K562 (cell line): Measurements from ENCODE around the gene C3orf52. TPM values are rescaled to one million over a fixed set of nuclear protein-coding genes. Genes with fewer than 3 reads are reported as not detected.

Source experiments
- ATAC-seq: fragments of 200-7000 bp; cut with Tn5 transposase; 3 replicates; pipeline ENCODE4 v1.9.1; 2020; ENCODE audit warnings: moderate library complexity
- BruUV-seq: library from RNA; stranded (reverse); fragments of 400-500 nt; replicated peaks from 2 replicates; lab custom pipeline; 2021; lab: Mats Ljungman, UMichigan
- CTCF ChIA-PET: fragments of 300-600 bp; formaldehyde crosslinking; extraction: SDS; loops from one replicate; lab custom pipeline; 2021; ENCODE audit warnings: low intra/inter-chr PET ratio; lab: Yijun Ruan, JAX
- POLR2A ChIA-PET: fragments of 300-600, 350-650 bp; sonication (Branson Sonifier 250); formaldehyde crosslinking; extraction: SDS; loops from one replicate; lab custom pipeline; 2021; ENCODE audit warnings: antibody characterized with exemption, inconsistent platforms; lab: Yijun Ruan, JAX
- DNase-seq, 4 experiments: peaks; one replicate each; pipeline versions ENCODE4 v3.0.0 to v3.0.0-alpha.2; 2011 to 2018; ENCODE audit warnings: low spot score in 3 of 4, mixed read lengths in 3 of 4; ENCODE audit errors: extremely low read depth in 1 of 4
- FAIRE-seq: peaks from 2 replicates; lab custom pipeline; 2011; peaks lifted over from hg19 to GRCh38; lab: Jason Lieb, UNC
- H2AFZ ChIP-seq: 2 replicates; pipeline ENCODE4 v1.6.0; 2011; ENCODE audit warnings: low read depth, low read length, control low read depth, inconsistent platforms
- H3K27ac ChIP-seq: fragments of 200-600 bp; 3 replicates; pipeline ENCODE4 v1.8.0; 2011; ENCODE audit warnings: low read depth, mild to moderate bottlenecking, control low read depth, inconsistent platforms, low read length, moderate library complexity, mixed read lengths; ENCODE audit errors: extremely low read depth
- H3K27me3 ChIP-seq, 2 experiments: fragments of 300-600 bp in 1 of 2; 2 replicates in 1 of 2; 3 replicates in 1 of 2; pipeline versions ENCODE4 v1.6.0 to v1.8.0; 2011; ENCODE audit warnings: inconsistent platforms in 2 of 2, low read length in 2 of 2, mild to moderate bottlenecking in 1 of 2, mixed read lengths in 1 of 2, moderate library complexity in 1 of 2; ENCODE audit not compliant: control insufficient read depth in 2 of 2, insufficient read depth in 2 of 2
- H3K36me3 ChIP-seq: fragments of 300-600 bp; 3 replicates; pipeline ENCODE4 v1.8.0; 2011; ENCODE audit warnings: mild to moderate bottlenecking, low read length, inconsistent platforms; ENCODE audit not compliant: control insufficient read depth, insufficient read depth
- H3K4me1 ChIP-seq, 2 experiments: fragments of 200-600 bp in 1 of 2; replicated peaks in 1 of 2; 2 replicates in 1 of 2; 3 replicates in 1 of 2; pipeline versions ENCODE4 v1.5.1 to v1.8.0; 2011; ENCODE audit warnings: inconsistent platforms in 2 of 2, low read length in 2 of 2, mild to moderate bottlenecking in 1 of 2, mixed read lengths in 1 of 2, moderate library complexity in 1 of 2; ENCODE audit not compliant: control insufficient read depth in 2 of 2, insufficient read depth in 2 of 2
- H3K4me2 ChIP-seq: 2 replicates; pipeline ENCODE4 v1.6.1; 2011; ENCODE audit warnings: low read length, control low read depth, inconsistent platforms, mixed read lengths; ENCODE audit not compliant: insufficient read depth
- H3K4me3 ChIP-seq: fragments of 200-600 bp; sonication (generic), shearing (Covaris generic); 2 replicates; pipeline ENCODE4 v1.5.1; 2016; ENCODE audit warnings: control low read depth, inconsistent platforms
- H3K79me2 ChIP-seq: fragments of 200-600 bp; 3 replicates; pipeline ENCODE4 v1.8.0; 2011; ENCODE audit warnings: low read length, inconsistent platforms; ENCODE audit not compliant: control insufficient read depth, insufficient read depth
- H3K9ac ChIP-seq, 2 experiments: 2 replicates each; pipeline versions ENCODE4 v1.6.0 to v1.6.1; 2011; ENCODE audit warnings: low read depth in 2 of 2, low read length in 2 of 2, control low read depth in 1 of 2, inconsistent platforms in 1 of 2, mild to moderate bottlenecking in 1 of 2, mixed read lengths in 1 of 2; ENCODE audit not compliant: insufficient read depth in 1 of 2
- H3K9me1 ChIP-seq: one replicate; pipeline ENCODE4 v1.6.0; 2011; ENCODE audit warnings: inconsistent platforms, mild to moderate bottlenecking, low read length, moderate library complexity; ENCODE audit not compliant: control insufficient read depth, insufficient read depth
- H3K9me3 ChIP-seq: replicated peaks from 2 replicates; pipeline ENCODE4 v1.5.1; 2011; ENCODE audit warnings: low read depth, low read length, inconsistent platforms; ENCODE audit not compliant: control insufficient read depth, insufficient read depth
- H4K20me1 ChIP-seq: replicated peaks from 2 replicates; pipeline ENCODE4 v1.6.1; 2011; ENCODE audit warnings: low read length, inconsistent platforms, mixed read lengths; ENCODE audit not compliant: control insufficient read depth, insufficient read depth
- HNRNPL ChIP-seq: fragments of 200-400 bp; formaldehyde crosslinking; IDR thresholded peaks from 2 replicates; pipeline ENCODE4 v1.6.1; 2017; ENCODE audit warnings: low read depth, mild to moderate bottlenecking, low read length
- SMAD4 ChIP-seq: fragments of 250-450 bp; sonication (Bioruptor Pico); conservative IDR thresholded peaks from 2 replicates; pipeline ENCODE4 v1.8.0; 2021; ENCODE audit warnings: inconsistent platforms, mild to moderate bottlenecking, moderate library complexity
- SPI1 ChIP-seq: IDR thresholded peaks from 2 replicates; pipeline ENCODE4 v1.6.1; 2011; ENCODE audit warnings: low read depth, low read length, control low read depth, borderline replicate concordance
- STAG1 ChIP-seq: sonication (generic); formaldehyde crosslinking; IDR thresholded peaks from 2 replicates; pipeline ENCODE4 v1.5.0; 2020; ENCODE audit warnings: missing genetic modification reagents, borderline replicate concordance
- XRCC4 ChIP-seq: IDR thresholded peaks from one replicate; pipeline ENCODE4 v1.6.1; 2011; ENCODE audit not compliant: insufficient read depth, insufficient read length; ENCODE audit errors: extremely low read depth
- in situ Hi-C: fragments of 300-500 bp; cut with MboI; formaldehyde crosslinking; loops from 4 replicates; pipeline ENCODE4 v1.15.0; 2018; ENCODE audit warnings: inconsistent platforms, mixed read lengths
- intact Hi-C: fragments of 100-400 bp; cut with micrococcal nuclease; formaldehyde crosslinking; loops from 2 replicates; pipeline ENCODE4 v1.14.2; 2022
- polyA plus RNA-seq, 8 experiments: library from polyadenylated mRNA; depleted of rRNA in 4 of 8; stranded (reverse) in 5 of 8; unstranded in 3 of 8; fragments of >200 nt; fragmentation: Nextera tagmentation in 2 of 8; fragmentation: Illumina TruSeq in 1 of 8; extraction: Ambion mirVana in 2 of 8; extraction: Trizol in 1 of 8; gene quantifications; 2 replicates each; pipeline versions ENCODE4 v1.2.1 to v1.2.3, GENCODE V29; 2011 to 2014; ENCODE audit warnings: inconsistent platforms in 1 of 8, missing spikeins in 1 of 8
- total RNA-seq, 7 experiments: library from RNA; depleted of rRNA in 6 of 7; stranded (reverse); fragments of >200 nt in 6 of 7; fragmentation: Illumina TruSeq in 2 of 7; extraction: Trizol in 2 of 7; gene quantifications; 2 replicates each; pipeline versions ENCODE4 v1.2.1 to v1.2.3, GENCODE V29; 2011 to 2021; ENCODE audit warnings: low replicate concordance in 1 of 7
- TF ChIP-seq, protein P1 (sequence below): sonication (generic); formaldehyde crosslinking; IDR thresholded peaks from 2 replicates; pipeline ENCODE4 v1.8.1; 2023; ENCODE audit warnings: mild to moderate bottlenecking, missing genetic modification reagents

The C3orf52 gene
- total and polyA plus RNA-seq, 9 of the 15 experiments (the other 6 are each of a cell fraction or from before 2014, with no cell fraction given) = 2.8 to 6.1 (median 3.8) TPM

- TF ChIP-seq SPI1 = no peak
- no peak for TF ChIP-seq SMAD4
- TF ChIP-seq, protein P1, sequence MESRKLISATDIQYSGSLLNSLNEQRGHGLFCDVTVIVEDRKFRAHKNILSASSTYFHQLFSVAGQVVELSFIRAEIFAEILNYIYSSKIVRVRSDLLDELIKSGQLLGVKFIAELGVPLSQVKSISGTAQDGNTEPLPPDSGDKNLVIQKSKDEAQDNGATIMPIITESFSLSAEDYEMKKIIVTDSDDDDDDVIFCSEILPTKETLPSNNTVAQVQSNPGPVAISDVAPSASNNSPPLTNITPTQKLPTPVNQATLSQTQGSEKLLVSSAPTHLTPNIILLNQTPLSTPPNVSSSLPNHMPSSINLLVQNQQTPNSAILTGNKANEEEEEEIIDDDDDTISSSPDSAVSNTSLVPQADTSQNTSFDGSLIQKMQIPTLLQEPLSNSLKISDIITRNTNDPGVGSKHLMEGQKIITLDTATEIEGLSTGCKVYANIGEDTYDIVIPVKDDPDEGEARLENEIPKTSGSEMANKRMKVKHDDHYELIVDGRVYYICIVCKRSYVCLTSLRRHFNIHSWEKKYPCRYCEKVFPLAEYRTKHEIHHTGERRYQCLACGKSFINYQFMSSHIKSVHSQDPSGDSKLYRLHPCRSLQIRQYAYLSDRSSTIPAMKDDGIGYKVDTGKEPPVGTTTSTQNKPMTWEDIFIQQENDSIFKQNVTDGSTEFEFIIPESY = no peak
- TF ChIP-seq HNRNPL = no peak
- no peak for TF ChIP-seq STAG1
- TF ChIP-seq XRCC4 = no peak
- POLR2A ChIA-PET = interaction anchor here (0.6 kb wide), 1 partner anchor 477 kb away, joined by 4 read pairs; no protein-coding TSS in a partner anchor
- no peak overlapping the region for H3K4me2 ChIP-seq
- no peaks in the 10 kb centered on the region for H3K9me3 ChIP-seq
- no peaks in the 10 kb centered on the region for H3K27me3 ChIP-seq
- ATAC-seq = no peak
- H3K9me1 ChIP-seq = no peaks in the 10 kb centered on the region
- no peak overlapping the region for H2AFZ ChIP-seq
- no peaks in the 10 kb centered on the region for H3K79me2 ChIP-seq
- intact Hi-C loops (no loop called here), in situ Hi-C loops (loop anchor here (25.0 kb wide), 1 partner anchor 389 kb away; no protein-coding TSS in a partner anchor)
- no peak for DNase-seq
- H3K4me3 ChIP-seq = no peak overlapping the region
- H3K4me1 ChIP-seq = no peaks in the 10 kb centered on the region
- no peak overlapping the region for H3K9ac ChIP-seq
- CTCF ChIA-PET = no interaction called here
- no peaks in the 10 kb centered on the region for H4K20me1 ChIP-seq
- no peak for FAIRE-seq
- no peaks in the 10 kb centered on the region for H3K36me3 ChIP-seq
- H3K27ac ChIP-seq = no peak overlapping the region
- no TSS peak for BruUV-seq
Measured at GRCh38 chr3:112122870-112123269, 36.7 kb downstream of the C3orf52 start.
